ENCODE results near the gene EEFSEC. TPM values are rescaled to one million over a fixed set of nuclear protein-coding genes. Genes with fewer than 3 reads are reported as not detected.
A peak's percentile ranks its signal among the peaks of the same experiment; 100 is the strongest.

The EEFSEC gene
- total and polyA plus RNA-seq, 7 experiments from 2014 or later = 17.3 to 31.4 (median 18.3) TPM

DNA sequence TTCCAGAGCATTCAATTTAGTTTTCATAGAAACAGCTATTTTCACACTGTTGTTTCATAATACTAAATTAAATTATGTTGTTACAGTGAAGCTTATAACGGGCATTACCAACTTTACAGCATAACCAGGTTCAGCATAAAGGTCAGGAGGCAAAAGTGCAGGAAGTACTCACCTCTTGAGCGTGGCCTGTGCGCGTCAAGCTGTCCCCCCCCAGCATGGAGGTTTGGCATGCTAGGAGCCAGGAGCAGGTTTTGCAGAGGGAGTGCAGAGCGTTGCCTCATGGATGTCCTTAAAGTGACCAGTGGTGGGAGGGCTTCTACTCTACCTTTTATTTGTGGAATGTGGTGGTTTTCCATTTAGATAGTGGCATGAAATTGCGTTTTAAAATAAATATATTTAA is 104.4 kb downstream of the EEFSEC start:
- POLR2A ChIA-PET = no interaction called here
- Mint-ChIP-seq H3K4me1 (peaks cover 0 to 37% (median 34%) of the 10 kb centered on the region in 7 donors), H3K9me3 (peaks cover 0 to 28% (median 12%) of the 10 kb centered on the region in 11 donors), H3K27me3 (no peaks in the 10 kb centered on the region), H3K36me3 (peaks cover 23 to 79% (median 50%) of the 10 kb centered on the region in 5 donors), H3K4me3 (no peak overlapping the region), H3K27ac (peak overlapping the region in 1 of 9 donors; percentile 35)
- H3K27me3 ChIP-seq (ENCODE audit: control insufficient read depth in 2 of 2, insufficient read depth in 2 of 2, low read length in 2 of 2) = no peaks in the 10 kb centered on the region
- H3K36me3 ChIP-seq (ENCODE audit: control insufficient read depth in 2 of 3, insufficient read depth in 3 of 3, low read length in 3 of 3) = peaks cover 0 to 20% (median 0%) of the 10 kb centered on the region in 3 experiments
- H3K9me3 ChIP-seq (ENCODE audit: control insufficient read depth in 2 of 3, low read length in 3 of 3) = peaks cover 0 to 15% (median 4%) of the 10 kb centered on the region in 3 experiments
- H3K4me1 ChIP-seq (ENCODE audit: control insufficient read depth in 2 of 2, insufficient read depth in 2 of 2, low read length in 2 of 2) = no peaks in the 10 kb centered on the region
- no peak overlapping the region for H3K4me3 ChIP-seq (ENCODE audit: low read length)
- DNase-seq (no peak), ATAC-seq (no peak)
- intact Hi-C loops (cut with micrococcal nuclease) = loop anchor here in 1 of 2 donors (1.0 to 5.0 kb wide), 2 partner anchors 18 to 1210 kb away; no protein-coding TSS in a partner anchor
- CTCF ChIA-PET = interaction anchor here (1.1 kb wide), 1 partner anchor 32 kb away, joined by 4 read pairs; no protein-coding TSS in a partner anchor
- no peak overlapping the region for H3K27ac ChIP-seq (ENCODE audit: low read depth, low read length)

DNA sequence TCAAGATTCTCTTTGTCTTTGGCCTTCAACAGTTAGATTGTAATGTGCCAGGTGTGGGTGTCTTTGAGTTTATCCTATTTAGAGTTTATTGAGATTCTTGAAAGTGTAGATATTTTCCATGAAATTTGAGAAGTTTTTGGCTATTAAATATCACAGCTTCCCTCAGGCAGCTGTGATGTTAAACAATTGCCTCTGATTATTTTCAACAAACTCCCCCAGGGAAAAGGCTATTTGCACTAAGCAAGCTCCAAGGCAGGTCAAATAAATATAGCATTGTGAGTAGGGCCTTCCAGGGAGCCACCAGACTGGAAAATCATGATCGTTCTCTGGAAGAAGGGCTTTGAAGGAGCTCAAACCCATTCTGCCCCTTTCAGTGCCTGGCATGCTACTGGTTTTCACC is 107.0 kb downstream of the EEFSEC start:
- ChIA-PET CTCF (no interaction called here), POLR2A (no interaction called here)
- Histone ChIP-seq H3K27ac (ENCODE audit: low read depth, low read length) (no peak overlapping the region), H3K9me3 (ENCODE audit: control insufficient read depth in 2 of 3, low read length in 3 of 3) (peaks cover 0 to 15% (median 4%) of the 10 kb centered on the region in 3 experiments), H3K4me3 (ENCODE audit: low read length) (no peak overlapping the region), H3K36me3 (ENCODE audit: control insufficient read depth in 2 of 3, insufficient read depth in 3 of 3, low read length in 3 of 3) (peaks cover 0 to 33% (median 0%) of the 10 kb centered on the region in 3 experiments), H3K27me3 (ENCODE audit: control insufficient read depth in 2 of 2, insufficient read depth in 2 of 2, low read length in 2 of 2) (no peaks in the 10 kb centered on the region), H3K4me1 (ENCODE audit: control insufficient read depth in 2 of 2, insufficient read depth in 2 of 2, low read length in 2 of 2) (no peaks in the 10 kb centered on the region)
- H3K9me3 Mint-ChIP-seq = peaks cover 0 to 28% (median 12%) of the 10 kb centered on the region in 11 donors
- H3K36me3 Mint-ChIP-seq = peaks cover 23 to 88% (median 54%) of the 10 kb centered on the region in 5 donors
- ATAC-seq (no peak), DNase-seq (no peak)
- H3K27ac Mint-ChIP-seq = no peak overlapping the region
- peaks cover 0 to 22% (median 17%) of the 10 kb centered on the region in 7 donors for H3K4me1 Mint-ChIP-seq
- intact Hi-C loops (cut with micrococcal nuclease) = no loop called here
- H3K4me3 Mint-ChIP-seq = no peak overlapping the region
- H3K27me3 Mint-ChIP-seq = no peaks in the 10 kb centered on the region

- no peaks in the 10 kb centered on the region for H3K27me3 ChIP-seq (ENCODE audit: control insufficient read depth in 2 of 2, insufficient read depth in 2 of 2, low read length in 2 of 2)
- intact Hi-C loops (cut with micrococcal nuclease) = no loop called here
- peaks cover 0 to 28% (median 12%) of the 10 kb centered on the region in 11 donors for H3K9me3 Mint-ChIP-seq
- no peaks in the 10 kb centered on the region for H3K4me1 ChIP-seq (ENCODE audit: control insufficient read depth in 2 of 2, insufficient read depth in 2 of 2, low read length in 2 of 2)
- H3K27me3 Mint-ChIP-seq = no peaks in the 10 kb centered on the region
- DNase-seq (no peak), ATAC-seq (no peak)
- H3K4me3 ChIP-seq (ENCODE audit: low read length) = no peak overlapping the region
- peak overlapping the region in 1 of 9 donors; percentile 47 for H3K27ac Mint-ChIP-seq
- peaks cover 0 to 5% (median 2%) of the 10 kb centered on the region in 7 donors for H3K4me1 Mint-ChIP-seq
- H3K36me3 Mint-ChIP-seq = peaks cover 23 to 87% (median 57%) of the 10 kb centered on the region in 5 donors
- H3K9me3 ChIP-seq (ENCODE audit: control insufficient read depth in 2 of 3, low read length in 3 of 3) = peaks cover 0 to 15% (median 4%) of the 10 kb centered on the region in 3 experiments
- H3K4me3 Mint-ChIP-seq = no peak overlapping the region
- POLR2A ChIA-PET = interaction anchor here (0.5 kb wide), 1 partner anchor 874 kb away, joined by 3 read pairs; no protein-coding TSS in a partner anchor
- no peak overlapping the region for H3K27ac ChIP-seq (ENCODE audit: low read depth, low read length)
- CTCF ChIA-PET = no interaction called here
- H3K36me3 ChIP-seq (ENCODE audit: control insufficient read depth in 2 of 3, insufficient read depth in 3 of 3, low read length in 3 of 3) = peaks cover 0 to 36% (median 0%) of the 10 kb centered on the region in 3 experiments
Observed at GRCh38 chr3:128262457-128262856, 109.2 kb downstream of the EEFSEC start.

- H3K4me3 ChIP-seq (ENCODE audit: low read length) = no peak overlapping the region
- no peaks in the 10 kb centered on the region for H3K4me1 ChIP-seq (ENCODE audit: control insufficient read depth in 2 of 2, insufficient read depth in 2 of 2, low read length in 2 of 2)
- H3K9me3 ChIP-seq (ENCODE audit: control insufficient read depth in 2 of 3, low read length in 3 of 3) = peaks cover 0 to 15% (median 4%) of the 10 kb centered on the region in 3 experiments
- Mint-ChIP-seq H3K27ac (no peak overlapping the region), H3K36me3 (peaks cover 22 to 88% (median 57%) of the 10 kb centered on the region in 5 donors), H3K27me3 (no peaks in the 10 kb centered on the region), H3K4me3 (no peak overlapping the region), H3K4me1 (peaks cover 0 to 4% (median 0%) of the 10 kb centered on the region in 7 donors), H3K9me3 (peaks cover 0 to 28% (median 12%) of the 10 kb centered on the region in 11 donors)
- no peak overlapping the region for H3K27ac ChIP-seq (ENCODE audit: low read depth, low read length)
- intact Hi-C loops (cut with micrococcal nuclease) = no loop called here
- POLR2A ChIA-PET = no interaction called here
- no peaks in the 10 kb centered on the region for H3K27me3 ChIP-seq (ENCODE audit: control insufficient read depth in 2 of 2, insufficient read depth in 2 of 2, low read length in 2 of 2)
- DNase-seq (no peak), ATAC-seq (no peak)
- CTCF ChIA-PET = interaction anchor here (0.6 kb wide), 1 partner anchor 1171 kb away, joined by 3 read pairs; no protein-coding TSS in a partner anchor
- peaks cover 0 to 36% (median 0%) of the 10 kb centered on the region in 3 experiments for H3K36me3 ChIP-seq (ENCODE audit: control insufficient read depth in 2 of 3, insufficient read depth in 3 of 3, low read length in 3 of 3)
Observed at GRCh38 chr3:128263118-128263517, 109.8 kb downstream of the EEFSEC start.

GRCh38 chr3:128263946-128264345 is 110.7 kb downstream of the EEFSEC start:
- H3K36me3 ChIP-seq (ENCODE audit: control insufficient read depth in 2 of 3, insufficient read depth in 3 of 3, low read length in 3 of 3) = peaks cover 0 to 39% (median 0%) of the 10 kb centered on the region in 3 experiments
- peaks cover 0 to 12% (median 4%) of the 10 kb centered on the region in 3 experiments for H3K9me3 ChIP-seq (ENCODE audit: control insufficient read depth in 2 of 3, low read length in 3 of 3)
- CTCF ChIA-PET = no interaction called here
- H3K4me3 ChIP-seq (ENCODE audit: low read length) = no peak overlapping the region
- Mint-ChIP-seq H3K4me1 (peaks cover 0 to 4% (median 0%) of the 10 kb centered on the region in 7 donors), H3K27ac (peak overlapping the region in 1 of 9 donors; percentile 31), H3K36me3 (peaks cover 20 to 89% (median 62%) of the 10 kb centered on the region in 5 donors), H3K9me3 (peaks cover 0 to 25% (median 12%) of the 10 kb centered on the region in 11 donors), H3K27me3 (no peaks in the 10 kb centered on the region), H3K4me3 (no peak overlapping the region)
- H3K27me3 ChIP-seq (ENCODE audit: control insufficient read depth in 2 of 2, insufficient read depth in 2 of 2, low read length in 2 of 2) = no peaks in the 10 kb centered on the region
- no peaks in the 10 kb centered on the region for H3K4me1 ChIP-seq (ENCODE audit: control insufficient read depth in 2 of 2, insufficient read depth in 2 of 2, low read length in 2 of 2)
- intact Hi-C loops (cut with micrococcal nuclease) = no loop called here
- no peak for DNase-seq
- no peak for ATAC-seq
- H3K27ac ChIP-seq (ENCODE audit: low read depth, low read length) = no peak overlapping the region
- POLR2A ChIA-PET = interaction anchor here (0.9 kb wide), 1 partner anchor 110 kb away, joined by 5 read pairs; no protein-coding TSS in a partner anchor

GRCh38 chr3:128266453-128266852 is 113.2 kb downstream of the EEFSEC start:
- ATAC-seq (no peak), DNase-seq (no peak)

More at GRCh38 chr3:128266453-128266852, 113.2 kb downstream of the EEFSEC start:
- Histone ChIP-seq H3K4me3 (ENCODE audit: low read length) (no peak overlapping the region), H3K27me3 (ENCODE audit: control insufficient read depth in 2 of 2, insufficient read depth in 2 of 2, low read length in 2 of 2) (no peaks in the 10 kb centered on the region), H3K4me1 (ENCODE audit: control insufficient read depth in 2 of 2, insufficient read depth in 2 of 2, low read length in 2 of 2) (no peaks in the 10 kb centered on the region), H3K9me3 (ENCODE audit: control insufficient read depth in 2 of 3, low read length in 3 of 3) (no peaks in the 10 kb centered on the region), H3K36me3 (ENCODE audit: control insufficient read depth in 2 of 3, insufficient read depth in 3 of 3, low read length in 3 of 3) (peaks cover 0 to 45% (median 0%) of the 10 kb centered on the region in 3 experiments), H3K27ac (ENCODE audit: low read depth, low read length) (no peak overlapping the region)
- ChIA-PET CTCF (no interaction called here), POLR2A (no interaction called here)
- no peaks in the 10 kb centered on the region for H3K27me3 Mint-ChIP-seq
- peaks cover 10 to 80% (median 44%) of the 10 kb centered on the region in 5 donors for H3K36me3 Mint-ChIP-seq
- peaks cover 0 to 2% (median 0%) of the 10 kb centered on the region in 11 donors for H3K9me3 Mint-ChIP-seq
- H3K4me1 Mint-ChIP-seq = peaks cover 0 to 14% (median 4%) of the 10 kb centered on the region in 7 donors
- intact Hi-C loops (cut with micrococcal nuclease) = no loop called here
- peak overlapping the region in 3 of 9 donors; percentile 25 to 72 (median 67) for H3K27ac Mint-ChIP-seq
- H3K4me3 Mint-ChIP-seq = no peak overlapping the region
